ENCODE measurements around the gene LIMS1. TPM values are rescaled to one million over a fixed set of nuclear protein-coding genes. Genes with fewer than 3 reads are reported as not detected.

LIMS1 gene, protein sequence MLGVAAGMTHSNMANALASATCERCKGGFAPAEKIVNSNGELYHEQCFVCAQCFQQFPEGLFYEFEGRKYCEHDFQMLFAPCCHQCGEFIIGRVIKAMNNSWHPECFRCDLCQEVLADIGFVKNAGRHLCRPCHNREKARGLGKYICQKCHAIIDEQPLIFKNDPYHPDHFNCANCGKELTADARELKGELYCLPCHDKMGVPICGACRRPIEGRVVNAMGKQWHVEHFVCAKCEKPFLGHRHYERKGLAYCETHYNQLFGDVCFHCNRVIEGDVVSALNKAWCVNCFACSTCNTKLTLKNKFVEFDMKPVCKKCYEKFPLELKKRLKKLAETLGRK
- total RNA-seq, result 100 to 1,000 TPM; 147 to 308 (median 224) TPM

DNA sequence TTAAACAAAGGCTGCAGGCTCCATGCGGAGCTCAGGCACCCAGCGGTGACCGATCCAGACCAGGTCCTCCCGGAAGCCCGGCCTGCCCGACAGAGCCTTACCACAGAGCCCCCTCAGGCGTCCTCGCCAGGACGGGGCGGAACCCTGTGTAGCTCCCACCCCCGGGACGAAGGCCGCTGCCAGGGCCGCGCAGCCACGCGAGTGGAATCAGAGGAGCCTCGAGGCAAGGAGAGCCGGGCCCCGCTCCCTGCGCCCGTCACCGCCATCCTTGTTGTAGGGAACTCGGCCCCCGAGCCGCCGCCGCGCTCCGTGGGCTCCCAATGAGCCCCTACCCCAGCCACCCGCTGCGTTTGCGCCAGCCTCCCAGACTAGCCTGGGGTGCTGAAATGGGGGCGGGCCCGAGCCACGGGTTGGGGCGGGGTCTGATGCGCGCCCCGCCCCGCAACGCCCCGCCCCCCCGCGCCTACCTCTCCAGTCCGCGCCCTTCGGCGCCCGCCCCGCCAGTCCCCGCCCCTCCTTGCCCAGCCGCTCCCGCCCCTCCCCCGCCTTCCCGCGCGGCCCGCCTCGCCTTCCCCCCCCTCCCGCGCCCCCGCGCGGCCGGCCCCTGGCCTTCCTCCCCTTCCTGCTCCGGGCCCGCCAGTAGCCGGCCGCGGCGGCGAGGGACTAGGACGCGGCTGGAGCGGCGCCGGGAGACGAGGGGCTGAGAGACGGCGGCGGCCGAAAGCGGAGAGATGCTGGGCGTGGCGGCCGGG lies at the start of gene LIMS1:
TSS of gene LIMS1 (plus strand) at position 639 of the 752 bp plus-strand sequence. CDS start at position 732, 93 bp downstream.
- intact Hi-C loops (cut with DNase I; ENCODE audit: low total_unique reads), result loop anchor here (1.0 to 5.0 kb wide), 4 partner anchors 42 to 103 kb away; partner anchors contain the start of gene GCC2
- H3K36me3 ChIP-seq, result no peaks in the 10 kb centered on the region
- no peaks in the 10 kb centered on the region for H3K27me3 ChIP-seq
- ATAC-seq (peak; percentile 85 to 86), DNase-seq (peak; percentile 87 to 90)
- peak within 1 kb of the TSS; percentile 66 to 99 (median 72) for H3K4me3 ChIP-seq
- H3K27ac ChIP-seq, result peak within 1 kb of the TSS; percentile 88 to 99 (median 90)
- TF ChIP-seq, protein P1, sequence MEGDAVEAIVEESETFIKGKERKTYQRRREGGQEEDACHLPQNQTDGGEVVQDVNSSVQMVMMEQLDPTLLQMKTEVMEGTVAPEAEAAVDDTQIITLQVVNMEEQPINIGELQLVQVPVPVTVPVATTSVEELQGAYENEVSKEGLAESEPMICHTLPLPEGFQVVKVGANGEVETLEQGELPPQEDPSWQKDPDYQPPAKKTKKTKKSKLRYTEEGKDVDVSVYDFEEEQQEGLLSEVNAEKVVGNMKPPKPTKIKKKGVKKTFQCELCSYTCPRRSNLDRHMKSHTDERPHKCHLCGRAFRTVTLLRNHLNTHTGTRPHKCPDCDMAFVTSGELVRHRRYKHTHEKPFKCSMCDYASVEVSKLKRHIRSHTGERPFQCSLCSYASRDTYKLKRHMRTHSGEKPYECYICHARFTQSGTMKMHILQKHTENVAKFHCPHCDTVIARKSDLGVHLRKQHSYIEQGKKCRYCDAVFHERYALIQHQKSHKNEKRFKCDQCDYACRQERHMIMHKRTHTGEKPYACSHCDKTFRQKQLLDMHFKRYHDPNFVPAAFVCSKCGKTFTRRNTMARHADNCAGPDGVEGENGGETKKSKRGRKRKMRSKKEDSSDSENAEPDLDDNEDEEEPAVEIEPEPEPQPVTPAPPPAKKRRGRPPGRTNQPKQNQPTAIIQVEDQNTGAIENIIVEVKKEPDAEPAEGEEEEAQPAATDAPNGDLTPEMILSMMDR (IDR thresholded peaks at IDR 0.05 in 4 of 5, conservative IDR thresholded peaks at IDR 0.05 in 1 of 5), result peak in 1 of 5 experiments; percentile 16
- peak; percentile 90 to 93 for TF ChIP-seq POLR2A (IDR thresholded peaks at IDR 0.05)
- in situ Hi-C loops (cut with MboI; ENCODE audit: low sequenced_read_pairs in 4 of 4), result loop anchor here in 1 of 4 donors (5.0 kb wide), 1 partner anchor 48 kb away; no protein-coding TSS in a partner anchor
- H3K9me3 ChIP-seq, result no peaks in the 10 kb centered on the region
- peaks cover 14 to 19% of the 10 kb centered on the region in 2 donors for H3K4me1 ChIP-seq

DNA sequence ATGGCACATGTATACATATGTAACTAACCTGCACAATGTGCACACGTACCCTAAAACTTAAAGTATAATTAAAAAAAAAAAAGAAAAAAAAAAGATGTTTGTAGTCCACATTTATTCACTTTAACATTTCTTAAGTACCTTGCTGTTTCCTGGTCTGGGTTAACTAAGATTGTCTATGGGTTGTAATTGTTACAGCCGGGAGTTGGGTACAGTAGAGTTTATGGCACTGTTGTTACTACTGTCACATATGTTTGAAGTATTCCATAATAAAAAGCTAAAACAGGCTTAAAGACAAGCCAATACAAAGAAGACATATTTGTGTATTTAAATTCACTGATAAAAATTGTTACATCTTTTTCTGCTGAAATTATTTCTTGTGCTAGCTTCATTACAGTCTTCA lies 49.0 kb upstream of the LIMS1 start:
- TF ChIP-seq POLR2A (IDR thresholded peaks at IDR 0.05), result no peak
- TF ChIP-seq, protein P1 (IDR thresholded peaks at IDR 0.05 in 4 of 5, conservative IDR thresholded peaks at IDR 0.05 in 1 of 5), result no peak
- in situ Hi-C loops (cut with MboI; ENCODE audit: low sequenced_read_pairs in 4 of 4), result no loop called here
- Histone ChIP-seq H3K27ac (no peak overlapping the region), H3K4me3 (no peak overlapping the region), H3K9me3 (no peaks in the 10 kb centered on the region), H3K36me3 (peaks cover 10 to 46% of the 10 kb centered on the region in 2 donors), H3K4me1 (no peaks in the 10 kb centered on the region), H3K27me3 (no peaks in the 10 kb centered on the region)
- no peak for DNase-seq
- no peak for ATAC-seq
- intact Hi-C loops (cut with DNase I; ENCODE audit: low total_unique reads), result no loop called here

DNA sequence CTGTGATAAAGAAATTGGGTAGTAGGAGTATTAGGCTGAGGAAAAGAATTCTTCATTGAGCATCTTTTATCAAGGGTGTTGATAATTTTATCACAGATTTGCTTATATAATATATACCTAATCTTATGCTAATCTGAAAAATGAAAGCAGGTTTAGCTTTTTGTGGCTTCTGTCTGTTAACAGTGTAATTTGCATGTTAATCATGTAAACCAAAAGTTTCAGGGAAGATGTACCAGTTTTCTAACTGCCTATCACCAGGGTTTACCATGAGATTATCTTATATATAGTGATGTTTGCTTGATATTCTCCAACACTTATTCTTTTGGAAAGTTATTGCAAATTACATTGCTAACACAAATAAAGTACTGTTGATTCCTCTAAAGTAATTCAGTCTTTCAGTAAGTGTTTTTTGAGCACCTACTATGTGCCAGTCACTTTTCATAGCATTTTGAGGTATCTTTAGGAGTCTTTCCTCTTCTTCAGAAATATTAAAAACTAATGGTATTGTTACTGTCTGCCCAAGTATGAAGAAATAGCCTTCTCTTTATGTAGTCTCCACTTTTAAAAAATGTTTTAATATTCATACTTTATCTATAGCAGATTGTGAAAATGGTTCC lies 43.7 kb upstream of the LIMS1 start:
- H3K9me3 ChIP-seq, result no peaks in the 10 kb centered on the region
- intact Hi-C loops (cut with DNase I; ENCODE audit: low total_unique reads), result loop anchor here (5.0 kb wide), 1 partner anchor 42 kb away; the partner anchor contains the start of gene LIMS1
- no peaks in the 10 kb centered on the region for H3K4me1 ChIP-seq
- H3K36me3 ChIP-seq, result peaks cover 0 to 43% of the 10 kb centered on the region in 2 donors
- DNase-seq (no peak), ATAC-seq (no peak)
- TF ChIP-seq, protein P1 (IDR thresholded peaks at IDR 0.05 in 4 of 5, conservative IDR thresholded peaks at IDR 0.05 in 1 of 5), result no peak
- no peak for TF ChIP-seq POLR2A (IDR thresholded peaks at IDR 0.05)
- H3K27ac ChIP-seq, result no peak overlapping the region
- H3K27me3 ChIP-seq, result no peaks in the 10 kb centered on the region
- no peak overlapping the region for H3K4me3 ChIP-seq
- in situ Hi-C loops (cut with MboI; ENCODE audit: low sequenced_read_pairs in 4 of 4), result no loop called here

DNA sequence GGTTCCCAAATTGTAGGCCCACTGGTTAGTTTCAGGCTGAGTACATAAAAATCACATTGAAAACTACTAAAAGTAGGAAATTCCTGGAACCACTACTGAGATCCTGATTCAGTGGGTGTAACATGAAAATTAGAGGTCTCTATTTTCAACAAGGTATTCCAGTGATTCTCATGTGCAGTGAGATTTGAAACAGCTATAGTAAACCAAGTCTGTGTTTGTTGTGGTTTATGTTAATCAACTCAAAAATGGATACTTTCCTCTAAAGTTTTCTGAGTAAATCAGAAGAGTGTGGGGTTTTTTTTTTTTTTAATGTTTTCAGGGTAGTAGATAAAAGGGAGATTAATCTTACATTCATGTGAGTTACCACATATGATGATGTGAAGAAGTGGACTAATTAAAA lies 42.4 kb upstream of the LIMS1 start:
- peaks cover 0 to 34% of the 10 kb centered on the region in 2 donors for H3K36me3 ChIP-seq
- no peak for ATAC-seq
- no peaks in the 10 kb centered on the region for H3K9me3 ChIP-seq

More for the DNA sequence above, 42.4 kb upstream of the LIMS1 start:
- Histone ChIP-seq H3K4me1 (no peaks in the 10 kb centered on the region), H3K4me3 (no peak overlapping the region), H3K27me3 (no peaks in the 10 kb centered on the region), H3K27ac (no peak overlapping the region)
- no peak for DNase-seq
- intact Hi-C loops (cut with DNase I; ENCODE audit: low total_unique reads), result loop anchor here (5.0 kb wide), 1 partner anchor 40 kb away; the partner anchor contains the start of gene LIMS1
- in situ Hi-C loops (cut with MboI; ENCODE audit: low sequenced_read_pairs in 4 of 4), result no loop called here
- TF ChIP-seq POLR2A (IDR thresholded peaks at IDR 0.05), result no peak
- TF ChIP-seq, protein P1 (IDR thresholded peaks at IDR 0.05 in 4 of 5, conservative IDR thresholded peaks at IDR 0.05 in 1 of 5), result no peak

Measured in gastrocnemius medialis (tissue), 4 donors.